RWPE2 (cell line): ENCODE data around the gene MRPL43.

Experiments used
- ATAC-seq: fragments of 200-7000 bp; cut with Tn5 transposase; 3 replicates; pipeline ENCODE4 v1.9.1; 2021; ENCODE audit warnings: low read depth
- DNase-seq: peaks from one replicate; pipeline ENCODE4 v3.0.0-alpha.2; 2020; ENCODE audit warnings: low spot score
- H3K27ac ChIP-seq: fragments of 450-650 bp; 2 replicates; pipeline ENCODE4 v1.5.1; 2017; ENCODE audit warnings: mild to moderate bottlenecking; ENCODE audit not compliant: poor library complexity, severe bottlenecking
- H3K27me3 ChIP-seq: fragments of 250-450 bp; sonication (Bioruptor Pico); 2 replicates; pipeline ENCODE4 v1.5.1; 2021; ENCODE audit warnings: mild to moderate bottlenecking, moderate library complexity; ENCODE audit not compliant: insufficient read depth, poor library complexity, severe bottlenecking
- H3K36me3 ChIP-seq: fragments of 250-450 bp; sonication (Bioruptor Pico); 2 replicates; pipeline ENCODE4 v1.5.1; 2020; ENCODE audit warnings: low read depth, mild to moderate bottlenecking, moderate library complexity
- H3K4me1 ChIP-seq: fragments of 250-450 bp; sonication (Bioruptor Pico); 2 replicates; pipeline ENCODE4 v1.5.1; 2021; ENCODE audit warnings: mild to moderate bottlenecking, moderate library complexity; ENCODE audit not compliant: insufficient read depth, poor library complexity, severe bottlenecking
- H3K4me3 ChIP-seq: fragments of 250-450 bp; sonication (Bioruptor Pico); 2 replicates; pipeline ENCODE4 v1.5.1; 2021; ENCODE audit warnings: mild to moderate bottlenecking, moderate library complexity; ENCODE audit not compliant: severe bottlenecking
- H3K9me3 ChIP-seq: fragments of 250-450 bp; sonication (Bioruptor Pico); 2 replicates; pipeline ENCODE4 v1.5.1; 2021; ENCODE audit warnings: mild to moderate bottlenecking, moderate library complexity; ENCODE audit not compliant: severe bottlenecking
- TF ChIP-seq, protein P1 (sequence below): fragments of 450-650 bp; IDR thresholded peaks from one replicate; pipeline ENCODE4 v1.5.1; 2017; ENCODE audit warnings: mild to moderate bottlenecking, moderate library complexity; ENCODE audit not compliant: poor library complexity, severe bottlenecking

The MRPL43 gene

DNA sequence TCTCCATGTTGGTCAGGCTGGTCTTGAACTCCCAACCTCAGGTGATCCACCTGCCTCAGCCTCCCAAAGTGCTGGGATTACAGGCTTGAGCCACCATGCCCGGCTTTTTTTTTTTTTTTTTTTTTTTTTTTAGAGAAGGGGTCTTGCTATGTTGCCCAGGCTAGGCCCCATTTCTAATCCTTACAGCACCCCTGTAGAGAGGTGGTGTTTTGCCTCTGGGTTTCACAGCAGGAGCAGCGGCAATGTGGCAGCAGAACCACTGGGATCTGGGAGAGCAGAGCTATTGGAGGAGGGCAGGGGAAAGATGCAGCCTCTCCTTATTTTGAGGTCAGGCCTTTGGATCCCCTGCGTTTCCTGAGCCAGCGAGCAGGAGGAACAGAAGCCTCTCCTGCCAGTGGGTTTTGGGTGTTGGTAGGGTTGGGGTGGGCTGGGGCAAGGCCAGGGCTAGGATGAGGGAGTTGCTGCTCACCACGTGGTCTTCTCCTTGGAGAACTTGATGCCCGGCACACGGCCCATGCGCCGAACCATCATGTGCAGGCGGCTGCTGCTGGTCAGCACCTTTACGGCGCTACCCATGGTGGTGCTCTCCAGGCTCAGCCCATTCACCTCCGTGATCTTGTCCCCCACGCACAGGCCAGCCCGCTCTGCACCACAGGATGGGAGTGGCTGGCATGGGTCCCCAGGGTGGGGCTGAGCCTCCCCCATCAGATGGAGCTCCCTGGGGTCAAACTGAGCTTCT, 35.8 kb upstream of the MRPL43 start:
- no peak for DNase-seq
- no peak for ATAC-seq
- Histone ChIP-seq H3K27me3 (no peaks in the 10 kb centered on the region), H3K9me3 (no peaks in the 10 kb centered on the region), H3K27ac (no peak overlapping the region), H3K4me3 (no peak overlapping the region), H3K4me1 (no peaks in the 10 kb centered on the region), H3K36me3 (no peaks in the 10 kb centered on the region)
- TF ChIP-seq, protein P1, sequence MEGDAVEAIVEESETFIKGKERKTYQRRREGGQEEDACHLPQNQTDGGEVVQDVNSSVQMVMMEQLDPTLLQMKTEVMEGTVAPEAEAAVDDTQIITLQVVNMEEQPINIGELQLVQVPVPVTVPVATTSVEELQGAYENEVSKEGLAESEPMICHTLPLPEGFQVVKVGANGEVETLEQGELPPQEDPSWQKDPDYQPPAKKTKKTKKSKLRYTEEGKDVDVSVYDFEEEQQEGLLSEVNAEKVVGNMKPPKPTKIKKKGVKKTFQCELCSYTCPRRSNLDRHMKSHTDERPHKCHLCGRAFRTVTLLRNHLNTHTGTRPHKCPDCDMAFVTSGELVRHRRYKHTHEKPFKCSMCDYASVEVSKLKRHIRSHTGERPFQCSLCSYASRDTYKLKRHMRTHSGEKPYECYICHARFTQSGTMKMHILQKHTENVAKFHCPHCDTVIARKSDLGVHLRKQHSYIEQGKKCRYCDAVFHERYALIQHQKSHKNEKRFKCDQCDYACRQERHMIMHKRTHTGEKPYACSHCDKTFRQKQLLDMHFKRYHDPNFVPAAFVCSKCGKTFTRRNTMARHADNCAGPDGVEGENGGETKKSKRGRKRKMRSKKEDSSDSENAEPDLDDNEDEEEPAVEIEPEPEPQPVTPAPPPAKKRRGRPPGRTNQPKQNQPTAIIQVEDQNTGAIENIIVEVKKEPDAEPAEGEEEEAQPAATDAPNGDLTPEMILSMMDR = no peak

DNA sequence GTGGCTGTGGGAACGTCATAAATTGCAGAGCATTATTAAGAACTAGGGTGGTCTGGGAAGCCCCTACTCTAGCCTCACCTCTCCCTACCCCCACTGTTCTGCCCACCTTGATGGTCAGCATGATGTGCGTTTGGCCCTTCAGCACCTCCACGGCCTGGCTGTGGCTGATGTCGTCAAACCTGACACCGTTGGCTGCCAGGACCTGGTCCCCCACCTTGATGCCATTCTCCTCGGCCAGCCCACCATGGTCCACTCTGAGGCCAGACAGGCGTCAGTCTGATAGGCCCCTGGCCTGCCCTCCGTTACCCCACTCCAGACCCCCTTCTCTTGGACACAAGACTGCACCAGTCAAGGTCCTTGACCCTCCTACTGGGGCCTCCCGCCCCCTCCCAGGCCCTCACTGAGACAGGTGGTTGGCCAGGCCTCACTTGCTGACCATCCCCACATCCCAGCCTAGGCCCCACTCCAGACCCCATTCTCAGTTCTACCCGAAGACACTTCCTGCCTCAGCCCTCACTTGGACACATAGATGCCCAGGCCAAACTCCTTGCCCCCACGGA, 34.5 kb upstream of the MRPL43 start:
- Histone ChIP-seq H3K4me3 (no peak overlapping the region), H3K9me3 (no peaks in the 10 kb centered on the region), H3K27me3 (no peaks in the 10 kb centered on the region), H3K4me1 (no peaks in the 10 kb centered on the region), H3K36me3 (no peaks in the 10 kb centered on the region), H3K27ac (no peak overlapping the region)
- ATAC-seq (no peak), DNase-seq (no peak)
- TF ChIP-seq, protein P1 = no peak

DNA sequence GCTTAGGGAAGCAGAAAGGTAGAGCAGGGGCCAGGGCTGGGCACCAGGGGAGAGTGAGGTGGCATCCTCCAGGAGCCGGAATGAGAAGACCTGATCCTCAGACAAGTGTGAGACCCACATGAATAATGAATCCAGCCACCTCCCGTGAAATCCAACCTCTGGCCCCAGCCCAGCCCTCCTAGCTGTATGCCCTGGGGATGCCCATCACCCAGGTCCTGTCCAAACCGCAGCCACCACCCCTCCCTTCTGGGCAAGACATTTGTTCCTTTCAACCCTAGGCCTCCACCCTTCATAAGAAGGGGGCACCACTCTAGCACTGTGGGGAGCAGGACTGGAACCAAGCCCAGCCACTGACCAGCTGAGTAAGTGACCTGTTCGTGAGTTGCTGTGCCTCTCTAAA, 33.9 kb upstream of the MRPL43 start:
- no peaks in the 10 kb centered on the region for H3K9me3 ChIP-seq
- ATAC-seq = peak; percentile 7; the same call in 1 of the 3 replicates
- no peak for DNase-seq

DNA sequence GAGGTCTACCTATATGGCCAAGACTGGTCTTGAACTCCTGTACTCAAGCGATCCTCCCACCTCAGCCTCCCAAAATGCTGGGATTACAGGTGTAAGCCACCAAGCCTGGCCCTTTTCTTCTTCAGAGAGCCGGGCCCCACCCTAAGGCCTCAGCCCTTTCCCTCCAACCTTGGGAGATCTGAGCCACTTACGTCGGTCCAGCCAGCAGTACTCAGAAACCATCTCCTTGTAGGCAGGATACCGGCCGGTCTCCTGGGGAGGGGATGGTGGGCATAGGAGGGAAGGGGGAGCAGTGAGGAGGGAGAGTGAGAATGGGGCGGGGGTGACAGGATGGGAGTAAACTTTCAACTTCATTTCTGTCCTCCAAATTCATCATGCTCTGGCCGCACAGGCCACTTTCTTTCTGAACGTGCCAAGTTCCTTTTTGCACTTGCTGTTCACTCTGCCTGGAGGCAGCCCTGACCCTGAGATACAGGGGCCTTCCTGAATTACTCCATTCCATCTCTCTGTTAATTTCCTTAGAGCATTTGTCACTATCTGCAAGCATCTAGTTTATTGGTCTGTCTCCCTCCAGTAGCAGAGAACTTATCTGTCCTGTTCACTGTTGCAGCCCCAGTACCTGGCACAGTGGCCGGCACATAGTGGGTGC, 33.3 kb upstream of the MRPL43 start:
- no peak for ATAC-seq
- no peak for DNase-seq
- TF ChIP-seq, protein P1 = no peak
- Histone ChIP-seq H3K4me1 (no peaks in the 10 kb centered on the region), H3K36me3 (no peaks in the 10 kb centered on the region), H3K9me3 (no peaks in the 10 kb centered on the region), H3K4me3 (no peak overlapping the region), H3K27me3 (no peaks in the 10 kb centered on the region), H3K27ac (no peak overlapping the region)

More for the DNA sequence above, 33.9 kb upstream of the MRPL43 start:
- Histone ChIP-seq H3K4me1 (no peaks in the 10 kb centered on the region), H3K27ac (no peak overlapping the region), H3K36me3 (no peaks in the 10 kb centered on the region), H3K4me3 (no peak overlapping the region), H3K27me3 (no peaks in the 10 kb centered on the region)
- TF ChIP-seq, protein P1 = no peak

DNA sequence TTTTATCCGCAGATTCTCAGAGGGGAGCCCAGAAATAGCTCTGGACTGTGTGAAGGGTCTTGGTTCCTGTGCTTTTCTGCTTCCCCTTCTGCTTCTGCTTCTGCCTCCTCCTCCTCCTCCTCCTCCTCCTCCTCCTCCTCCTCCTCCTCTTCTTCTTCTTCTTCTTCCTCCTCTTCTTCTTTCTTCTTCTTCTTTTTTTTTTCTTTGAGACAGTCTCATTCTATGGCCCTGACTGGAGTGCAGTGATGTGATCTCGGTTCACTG, 32.1 kb upstream of the MRPL43 start:
- TF ChIP-seq, protein P1 = no peak
- Histone ChIP-seq H3K9me3 (no peaks in the 10 kb centered on the region), H3K27me3 (no peaks in the 10 kb centered on the region), H3K27ac (no peak overlapping the region), H3K36me3 (no peaks in the 10 kb centered on the region), H3K4me3 (no peak overlapping the region), H3K4me1 (no peaks in the 10 kb centered on the region)
- DNase-seq (no peak), ATAC-seq (no peak)
